Fibroblast of villous mesenchyme (primary cell): ENCODE data around the gene PPP2R2C. TPM values are rescaled to one million over a fixed set of nuclear protein-coding genes. Genes with fewer than 3 reads are reported as not detected.

ENCODE experiments used
- DNase-seq: peaks from one replicate; pipeline ENCODE4 v3.0.0-alpha.2; 2010; ENCODE audit warnings: low read depth
- H3K4me3 ChIP-seq: 2 replicates; pipeline ENCODE4 v1.5.1; 2011; ENCODE audit warnings: low read depth, mild to moderate bottlenecking, low read length
- total RNA-seq: library from RNA; depleted of rRNA; stranded (reverse); fragments of >200 nt; gene quantifications from 2 replicates; pipeline ENCODE4 v1.2.3, GENCODE V29; 2012
- TF ChIP-seq, protein P1 (sequence below): IDR thresholded peaks from 2 replicates; pipeline ENCODE4 v1.5.1; 2012; ENCODE audit warnings: low read depth, mild to moderate bottlenecking, low read length; ENCODE audit not compliant: insufficient read depth

PPP2R2C gene
- total RNA-seq, 1 donor: not detected

DNA sequence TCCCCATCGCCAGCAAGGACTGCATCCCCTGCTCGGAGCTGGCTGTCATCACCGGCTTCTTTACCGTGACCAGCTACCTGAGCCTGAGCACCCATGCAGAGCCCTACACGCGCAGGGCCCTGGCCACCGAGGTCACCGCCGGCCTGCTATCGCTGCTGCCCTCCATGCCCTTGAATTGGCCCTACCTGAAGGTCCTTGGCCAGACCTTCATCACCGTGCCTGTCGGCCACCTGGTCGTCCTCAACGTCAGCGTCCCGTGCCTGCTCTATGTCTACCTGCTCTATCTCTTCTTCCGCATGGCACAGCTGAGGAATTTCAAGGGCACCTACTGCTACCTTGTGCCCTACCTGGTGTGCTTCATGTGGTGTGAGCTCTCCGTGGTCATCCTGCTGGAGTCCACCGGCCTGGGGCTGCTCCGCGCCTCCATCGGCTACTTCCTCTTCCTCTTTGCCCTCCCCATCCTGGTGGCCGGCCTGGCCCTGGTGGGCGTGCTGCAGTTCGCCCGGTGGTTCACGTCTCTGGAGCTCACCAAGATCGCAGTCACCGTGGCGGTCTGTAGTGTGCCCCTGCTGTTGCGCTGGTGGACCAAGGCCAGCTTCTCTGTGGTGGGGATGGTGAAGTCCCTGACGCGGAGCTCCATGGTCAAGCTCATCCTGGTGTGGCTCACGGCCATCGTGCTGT, 171.2 kb downstream of the PPP2R2C start:
- no peak for DNase-seq
- no peak overlapping the region for H3K4me3 ChIP-seq
- TF ChIP-seq, protein P1, sequence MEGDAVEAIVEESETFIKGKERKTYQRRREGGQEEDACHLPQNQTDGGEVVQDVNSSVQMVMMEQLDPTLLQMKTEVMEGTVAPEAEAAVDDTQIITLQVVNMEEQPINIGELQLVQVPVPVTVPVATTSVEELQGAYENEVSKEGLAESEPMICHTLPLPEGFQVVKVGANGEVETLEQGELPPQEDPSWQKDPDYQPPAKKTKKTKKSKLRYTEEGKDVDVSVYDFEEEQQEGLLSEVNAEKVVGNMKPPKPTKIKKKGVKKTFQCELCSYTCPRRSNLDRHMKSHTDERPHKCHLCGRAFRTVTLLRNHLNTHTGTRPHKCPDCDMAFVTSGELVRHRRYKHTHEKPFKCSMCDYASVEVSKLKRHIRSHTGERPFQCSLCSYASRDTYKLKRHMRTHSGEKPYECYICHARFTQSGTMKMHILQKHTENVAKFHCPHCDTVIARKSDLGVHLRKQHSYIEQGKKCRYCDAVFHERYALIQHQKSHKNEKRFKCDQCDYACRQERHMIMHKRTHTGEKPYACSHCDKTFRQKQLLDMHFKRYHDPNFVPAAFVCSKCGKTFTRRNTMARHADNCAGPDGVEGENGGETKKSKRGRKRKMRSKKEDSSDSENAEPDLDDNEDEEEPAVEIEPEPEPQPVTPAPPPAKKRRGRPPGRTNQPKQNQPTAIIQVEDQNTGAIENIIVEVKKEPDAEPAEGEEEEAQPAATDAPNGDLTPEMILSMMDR: no peak

DNA sequence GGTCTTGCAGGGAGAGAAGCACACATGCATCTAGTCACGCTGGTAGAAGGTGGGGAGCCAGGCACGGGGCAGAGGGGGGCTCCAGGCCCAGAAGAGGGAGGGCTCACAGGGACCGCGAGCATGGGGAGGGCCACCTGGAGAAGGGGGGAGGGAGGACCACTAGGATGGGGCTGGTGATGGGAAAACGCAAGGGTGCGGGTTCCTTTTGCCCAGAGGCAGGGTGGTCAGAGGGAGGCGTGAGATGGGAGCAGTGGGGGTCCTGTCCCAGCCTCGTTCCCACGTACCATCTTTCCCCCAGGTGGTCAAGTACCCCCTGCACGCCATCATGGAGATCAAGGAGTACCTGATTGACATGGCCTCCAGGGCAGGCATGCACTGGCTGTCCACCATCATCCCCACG, 172.1 kb downstream of the PPP2R2C start:
- DNase-seq: no peak
- TF ChIP-seq, protein P1: no peak
- no peak overlapping the region for H3K4me3 ChIP-seq

DNA sequence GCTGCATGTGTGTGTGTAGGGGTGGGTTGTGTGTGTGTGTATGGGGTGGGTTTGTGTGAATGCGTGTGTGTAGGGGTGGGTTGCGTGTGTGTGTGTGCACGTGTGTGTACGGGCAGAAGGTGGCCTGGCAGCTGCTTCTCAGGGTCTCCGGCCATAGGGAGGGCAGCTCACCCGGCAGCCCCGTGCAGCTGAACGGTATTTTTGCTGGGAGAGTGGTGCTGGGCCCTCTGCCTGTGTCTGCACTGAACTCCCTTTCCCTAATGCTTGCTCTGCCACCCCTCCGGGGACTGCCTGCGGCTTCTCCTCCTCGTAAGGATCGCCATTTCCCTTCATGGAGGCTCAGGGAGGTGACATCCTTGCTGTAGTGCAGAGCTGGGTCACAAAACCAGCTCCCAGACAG, 172.5 kb downstream of the PPP2R2C start:
- no peak for DNase-seq
- TF ChIP-seq, protein P1: no peak
- H3K4me3 ChIP-seq: no peak overlapping the region

DNA sequence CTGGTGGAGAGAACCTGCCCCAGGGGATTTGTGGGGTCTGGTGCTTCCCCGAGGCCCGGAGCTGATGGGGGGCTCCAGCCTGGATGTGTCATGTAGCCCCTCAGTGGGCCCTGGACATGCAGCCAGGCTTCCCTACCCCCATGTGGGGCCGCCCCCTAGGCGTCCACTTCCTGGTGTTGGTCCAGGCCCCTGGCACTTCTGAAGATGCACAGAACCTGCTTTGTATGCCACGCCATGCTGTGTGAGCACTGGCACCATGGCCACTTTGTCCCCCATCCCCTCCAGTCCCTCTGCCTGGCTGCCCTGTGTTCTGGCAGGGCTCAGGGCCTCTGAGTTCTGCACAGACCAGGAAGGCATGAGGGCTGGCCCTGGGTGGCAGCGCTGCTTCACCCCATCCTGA, 173.6 kb downstream of the PPP2R2C start:
- no peak for DNase-seq
- H3K4me3 ChIP-seq: no peak overlapping the region
- TF ChIP-seq, protein P1: no peak

DNA sequence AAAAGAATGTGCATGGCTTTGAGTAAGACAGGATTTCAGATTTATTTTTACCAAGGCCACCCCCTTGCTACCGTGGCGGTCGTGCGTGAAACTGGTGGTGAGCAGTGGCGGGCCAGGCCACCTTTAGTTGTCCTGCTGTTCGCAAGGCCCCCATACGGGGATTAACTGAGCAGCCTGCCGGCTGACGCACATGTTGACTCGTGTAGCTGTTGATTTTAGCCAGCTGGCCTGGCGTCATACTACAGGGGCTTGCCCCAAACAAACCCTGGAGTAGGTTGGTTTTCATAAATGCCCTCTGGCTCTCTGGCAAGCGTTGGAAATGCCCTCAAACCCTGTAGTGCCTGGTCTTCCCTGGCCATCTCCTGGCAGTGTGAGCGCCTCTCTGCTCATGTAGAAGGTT, 174.4 kb downstream of the PPP2R2C start:
- TF ChIP-seq, protein P1: no peak
- H3K4me3 ChIP-seq: no peak overlapping the region
- peak; percentile 82 for DNase-seq

DNA sequence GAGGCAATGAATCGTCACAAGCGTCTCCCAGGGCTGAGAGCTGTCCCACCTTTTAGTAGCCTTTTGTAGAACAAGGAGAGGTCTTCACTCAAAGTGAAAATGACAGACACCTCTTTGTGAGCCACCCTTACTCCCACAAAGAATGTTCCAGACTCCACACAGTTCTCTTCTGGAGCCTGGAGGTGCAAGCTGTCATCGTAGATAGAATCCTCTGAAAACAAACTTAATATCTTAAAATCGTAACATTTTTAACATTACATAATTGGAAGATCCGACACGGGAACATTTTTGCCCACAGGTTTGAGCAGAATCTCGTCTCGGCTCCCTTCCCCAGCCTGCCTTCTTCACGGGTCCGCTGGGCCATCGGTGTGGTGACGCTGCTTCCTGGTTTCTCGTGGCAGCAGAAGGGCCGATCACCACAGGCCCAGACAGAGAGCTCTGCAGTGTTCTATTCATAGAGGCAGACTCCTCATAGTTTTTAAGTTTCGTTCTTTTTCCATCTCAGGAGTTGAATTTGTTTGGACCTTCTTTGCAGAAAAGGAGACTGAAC, 175.1 kb downstream of the PPP2R2C start:
- no peak for DNase-seq
- TF ChIP-seq, protein P1: no peak
- no peak overlapping the region for H3K4me3 ChIP-seq

DNA sequence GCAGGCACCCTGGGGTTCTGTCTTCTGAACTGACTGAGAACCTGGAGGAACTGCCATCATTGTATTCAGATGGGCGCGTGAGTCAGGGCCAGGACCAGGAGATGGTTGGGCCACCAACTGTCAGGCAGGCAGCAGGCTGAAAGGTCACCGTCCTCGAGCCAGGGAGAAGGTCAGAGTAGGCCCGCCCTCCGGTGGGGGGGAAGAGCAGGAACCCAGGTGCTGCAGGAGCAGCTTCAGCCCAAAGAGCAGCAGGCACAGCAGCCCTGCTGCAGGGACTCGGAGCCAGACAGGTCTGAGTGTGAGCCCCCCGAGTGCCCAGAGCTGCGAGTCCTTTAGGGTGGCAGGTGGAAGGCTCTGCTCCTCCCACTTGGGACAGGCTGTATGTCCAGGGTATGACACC, 176.4 kb downstream of the PPP2R2C start:
- DNase-seq: no peak
- TF ChIP-seq, protein P1: no peak
- H3K4me3 ChIP-seq: no peak overlapping the region
